Measurements from ENCODE around the gene GGA2. TPM values are rescaled to one million over a fixed set of nuclear protein-coding genes. Genes with fewer than 3 reads are reported as not detected.

The GGA2 gene
- total RNA-seq, 2 experiments from 2014 or later: 91.0 to 96.9 TPM

DNA sequence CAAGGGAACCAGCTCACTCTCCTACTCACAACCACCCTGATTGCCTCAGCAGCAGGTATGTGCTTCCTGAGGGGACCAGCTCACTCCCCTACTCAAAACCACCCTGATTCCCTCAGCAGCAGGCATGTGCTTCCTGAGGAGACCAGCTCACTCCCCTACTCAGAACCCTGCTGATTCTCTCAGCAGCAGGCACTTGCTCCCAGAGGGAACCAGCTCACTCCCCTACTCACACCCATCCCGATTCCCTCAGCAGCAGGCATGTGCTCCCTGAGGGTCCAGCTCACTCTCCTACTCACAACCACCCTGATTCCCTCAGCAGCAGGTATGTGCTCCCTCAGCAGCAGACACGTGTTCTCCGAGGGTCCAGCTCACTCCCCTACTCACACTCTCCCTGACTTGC is 31.2 kb downstream of the GGA2 start:
- Mint-ChIP-seq H3K4me3 (no peak overlapping the region), H3K27me3 (no peaks in the 10 kb centered on the region), H3K4me1 (ENCODE audit: low read depth) (peaks cover 3% of the 10 kb centered on the region), H3K27ac (no peak overlapping the region), H3K36me3 (ENCODE audit: low read depth) (peaks cover 48% of the 10 kb centered on the region), H3K9me3 (no peaks in the 10 kb centered on the region)
- intact Hi-C loops (cut with micrococcal nuclease): no loop called here
- ChIA-PET POLR2A (interaction anchor here (1.1 to 1.5 kb wide), 2 partner anchors 9 to 76 kb away, joined by 3 to 4 read pairs; no protein-coding TSS in a partner anchor), CTCF (interaction anchor here (1.6 kb wide), 1 partner anchor 43 kb away, joined by 5 read pairs; no protein-coding TSS in a partner anchor)
- ATAC-seq (no peak), DNase-seq (no peak)
- TF ChIP-seq, protein P1, sequence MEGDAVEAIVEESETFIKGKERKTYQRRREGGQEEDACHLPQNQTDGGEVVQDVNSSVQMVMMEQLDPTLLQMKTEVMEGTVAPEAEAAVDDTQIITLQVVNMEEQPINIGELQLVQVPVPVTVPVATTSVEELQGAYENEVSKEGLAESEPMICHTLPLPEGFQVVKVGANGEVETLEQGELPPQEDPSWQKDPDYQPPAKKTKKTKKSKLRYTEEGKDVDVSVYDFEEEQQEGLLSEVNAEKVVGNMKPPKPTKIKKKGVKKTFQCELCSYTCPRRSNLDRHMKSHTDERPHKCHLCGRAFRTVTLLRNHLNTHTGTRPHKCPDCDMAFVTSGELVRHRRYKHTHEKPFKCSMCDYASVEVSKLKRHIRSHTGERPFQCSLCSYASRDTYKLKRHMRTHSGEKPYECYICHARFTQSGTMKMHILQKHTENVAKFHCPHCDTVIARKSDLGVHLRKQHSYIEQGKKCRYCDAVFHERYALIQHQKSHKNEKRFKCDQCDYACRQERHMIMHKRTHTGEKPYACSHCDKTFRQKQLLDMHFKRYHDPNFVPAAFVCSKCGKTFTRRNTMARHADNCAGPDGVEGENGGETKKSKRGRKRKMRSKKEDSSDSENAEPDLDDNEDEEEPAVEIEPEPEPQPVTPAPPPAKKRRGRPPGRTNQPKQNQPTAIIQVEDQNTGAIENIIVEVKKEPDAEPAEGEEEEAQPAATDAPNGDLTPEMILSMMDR (IDR thresholded peaks at IDR 0.05): no peak

DNA sequence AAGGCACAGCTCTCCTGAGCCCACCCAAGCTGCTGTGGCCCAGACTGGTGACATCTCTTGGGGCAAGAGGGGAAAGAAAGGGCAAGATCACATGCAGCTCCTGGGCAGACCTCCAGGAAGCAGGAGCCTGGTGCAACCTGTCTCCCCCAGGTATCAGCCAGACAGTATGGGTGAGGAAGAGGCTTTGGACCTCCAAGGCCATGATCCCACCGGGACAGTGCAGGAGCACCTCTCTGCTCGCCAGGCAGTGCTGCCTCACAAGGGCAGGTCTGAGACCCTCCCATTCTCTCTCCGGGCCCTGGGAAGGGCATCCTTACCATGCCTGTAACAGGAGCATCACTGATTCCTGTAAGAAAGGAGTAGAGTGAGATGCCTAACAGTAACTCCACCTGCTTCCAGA is 31.7 kb downstream of the GGA2 start:
- Mint-ChIP-seq H3K27ac (no peak overlapping the region), H3K4me3 (no peak overlapping the region), H3K27me3 (no peaks in the 10 kb centered on the region), H3K36me3 (ENCODE audit: low read depth) (peaks cover 52% of the 10 kb centered on the region), H3K9me3 (no peaks in the 10 kb centered on the region), H3K4me1 (ENCODE audit: low read depth) (peaks cover 3% of the 10 kb centered on the region)
- DNase-seq (no peak), ATAC-seq (no peak)
- TF ChIP-seq, protein P1 (IDR thresholded peaks at IDR 0.05): no peak
- ChIA-PET CTCF (interaction anchor here (1.6 kb wide), 1 partner anchor 43 kb away, joined by 5 read pairs; no protein-coding TSS in a partner anchor), POLR2A (interaction anchor here (1.1 to 1.5 kb wide), 2 partner anchors 10 to 76 kb away, joined by 3 to 4 read pairs; no protein-coding TSS in a partner anchor)
- intact Hi-C loops (cut with micrococcal nuclease): no loop called here

DNA sequence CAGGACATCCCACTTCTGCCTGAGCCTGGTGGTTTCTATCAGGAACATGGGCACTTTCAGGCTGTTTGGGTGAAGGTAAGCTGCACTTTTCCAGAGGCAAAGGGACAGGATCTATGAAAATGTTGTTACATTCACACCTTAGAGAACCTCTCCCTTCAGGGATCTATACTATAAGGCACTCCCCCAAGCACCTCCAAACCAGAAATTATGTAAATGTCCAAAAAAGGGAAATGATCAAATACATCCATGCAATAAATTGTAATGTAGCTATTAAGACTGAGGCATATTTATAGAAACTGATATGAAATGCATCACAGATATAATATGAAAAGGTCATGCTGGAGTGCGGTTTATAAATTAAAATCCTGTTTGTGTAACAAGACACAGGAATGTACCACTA is 34.0 kb downstream of the GGA2 start:
- Mint-ChIP-seq H3K36me3 (ENCODE audit: low read depth) (peaks cover 41% of the 10 kb centered on the region), H3K4me1 (ENCODE audit: low read depth) (no peaks in the 10 kb centered on the region), H3K27ac (no peak overlapping the region), H3K9me3 (no peaks in the 10 kb centered on the region), H3K4me3 (no peak overlapping the region), H3K27me3 (no peaks in the 10 kb centered on the region)
- POLR2A ChIA-PET: interaction anchor here (0.6 to 1.2 kb wide), 3 partner anchors 9 to 14 kb away, joined by 3 read pairs; no protein-coding TSS in a partner anchor
- CTCF ChIA-PET: interaction anchor here (1.3 kb wide), 1 partner anchor 40 kb away, joined by 3 read pairs; no protein-coding TSS in a partner anchor
- TF ChIP-seq, protein P1 (IDR thresholded peaks at IDR 0.05): no peak
- ATAC-seq: no peak
- intact Hi-C loops (cut with micrococcal nuclease): no loop called here
- DNase-seq: no peak

DNA sequence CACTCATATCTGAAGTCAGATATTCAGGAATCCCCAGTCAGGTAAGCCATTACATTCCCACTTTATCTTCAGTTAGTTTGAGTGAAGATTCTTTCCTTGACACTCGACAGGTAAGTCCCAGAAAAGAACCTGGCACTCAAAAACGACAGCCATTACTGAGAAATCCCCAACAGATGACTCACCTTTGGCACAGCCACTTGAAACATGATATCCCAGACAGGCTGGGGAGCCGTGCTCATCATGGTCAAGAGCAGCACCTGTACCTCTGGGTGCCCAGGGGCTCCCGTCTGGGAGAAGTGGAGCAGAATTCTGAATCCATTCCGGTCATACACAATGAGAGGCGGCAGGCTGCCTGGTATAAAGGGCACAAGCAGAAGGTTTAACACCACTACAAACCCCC is 40.5 kb downstream of the GGA2 start:
- no peaks in the 10 kb centered on the region for H3K9me3 Mint-ChIP-seq
- POLR2A ChIA-PET: interaction anchor here (1.0 kb wide), 1 partner anchor 13 kb away, joined by 3 read pairs; no protein-coding TSS in a partner anchor
- ATAC-seq (no peak), DNase-seq (no peak)
- TF ChIP-seq, protein P1 (IDR thresholded peaks at IDR 0.05): no peak
- CTCF ChIA-PET: no interaction called here
- H3K4me1 Mint-ChIP-seq (ENCODE audit: low read depth): no peaks in the 10 kb centered on the region
- H3K36me3 Mint-ChIP-seq (ENCODE audit: low read depth): peaks cover 35% of the 10 kb centered on the region
- intact Hi-C loops (cut with micrococcal nuclease): no loop called here
- no peak overlapping the region for H3K4me3 Mint-ChIP-seq
- peak overlapping the region; percentile 25 for H3K27ac Mint-ChIP-seq
- no peaks in the 10 kb centered on the region for H3K27me3 Mint-ChIP-seq

DNA sequence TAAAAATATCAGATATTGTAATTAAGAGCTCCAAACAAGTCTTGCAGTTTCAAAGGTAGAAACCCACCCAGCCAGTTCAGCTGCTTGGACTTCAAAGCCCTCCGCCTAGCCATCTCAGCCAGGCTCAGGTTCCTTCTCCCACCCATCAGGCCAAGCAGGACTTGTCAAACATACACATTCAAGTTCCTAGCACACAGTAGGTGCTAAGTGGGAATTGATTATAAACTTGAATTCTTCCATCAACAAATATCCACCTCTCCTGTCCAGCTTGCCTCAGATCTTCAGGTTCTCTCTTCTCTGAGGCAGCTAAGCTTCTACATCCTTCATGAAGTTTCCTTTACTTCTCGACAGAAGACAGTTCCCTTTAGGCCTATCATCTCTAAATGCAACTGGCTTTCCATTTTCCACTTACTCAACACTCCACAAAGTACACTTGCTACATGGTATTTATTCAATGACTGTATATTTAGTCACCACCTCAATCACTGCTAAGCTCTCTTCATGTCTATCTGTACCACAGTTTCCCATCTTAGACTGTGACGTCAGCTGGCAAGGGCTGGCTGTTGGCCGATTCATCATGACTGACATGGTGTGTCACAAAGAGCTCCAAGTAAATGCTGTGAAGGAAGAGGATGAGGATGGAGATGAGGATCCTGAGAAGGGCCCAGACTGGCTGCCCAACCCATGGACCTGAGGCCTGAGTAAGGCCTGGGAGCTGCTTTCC is 44.0 kb downstream of the GGA2 start:
- intact Hi-C loops (cut with micrococcal nuclease): no loop called here

More for the DNA sequence above, 44.0 kb downstream of the GGA2 start:
- CTCF ChIA-PET: interaction anchor here (1.2 kb wide), 1 partner anchor 30 kb away, joined by 5 read pairs; no protein-coding TSS in a partner anchor
- POLR2A ChIA-PET: interaction anchor here (0.8 kb wide), 1 partner anchor 9 kb away, joined by 3 read pairs; no protein-coding TSS in a partner anchor
- Mint-ChIP-seq H3K9me3 (no peaks in the 10 kb centered on the region), H3K27me3 (no peaks in the 10 kb centered on the region), H3K27ac (no peak overlapping the region), H3K36me3 (ENCODE audit: low read depth) (peaks cover 26% of the 10 kb centered on the region), H3K4me1 (ENCODE audit: low read depth) (no peaks in the 10 kb centered on the region), H3K4me3 (no peak overlapping the region)
- ATAC-seq (no peak), DNase-seq (no peak)
- TF ChIP-seq, protein P1 (IDR thresholded peaks at IDR 0.05): no peak

All from activated CD8-positive, alpha-beta T cell treated with anti-CD3 and anti-CD28 coated beads for 36 hours (primary cell).